ENCODE data around the gene DNAAF9.

Gene DNAAF9

GRCh38 chr20:3447321-3447720 lies 39.9 kb upstream of the DNAAF9 start:
- ChIA-PET POLR2A (no interaction called here), CTCF (no interaction called here)
- TF ChIP-seq CTCF (IDR thresholded peaks at IDR 0.05; ENCODE audit: control extremely low read depth, extremely low read depth, low read depth, missing control alignments), result no peak
- no peak for DNase-seq (ENCODE audit: extremely low spot score)

- DNase-seq (ENCODE audit: extremely low spot score), result no peak
- TF ChIP-seq CTCF (IDR thresholded peaks at IDR 0.05; ENCODE audit: control extremely low read depth, extremely low read depth, low read depth, missing control alignments), result no peak
- ChIA-PET POLR2A (no interaction called here), CTCF (no interaction called here)
Observed at GRCh38 chr20:3446779-3447178, 39.3 kb upstream of the DNAAF9 start.

GRCh38 chr20:3436864-3437574 lies 29.6 kb upstream of the DNAAF9 start:
- no peak for DNase-seq (ENCODE audit: extremely low spot score)
- ChIA-PET POLR2A (no interaction called here), CTCF (no interaction called here)
- TF ChIP-seq CTCF (IDR thresholded peaks at IDR 0.05; ENCODE audit: control extremely low read depth, extremely low read depth, low read depth, missing control alignments), result no peak

- ChIA-PET CTCF (no interaction called here), POLR2A (no interaction called here)
- TF ChIP-seq CTCF (IDR thresholded peaks at IDR 0.05; ENCODE audit: control extremely low read depth, extremely low read depth, low read depth, missing control alignments), result no peak
- DNase-seq (ENCODE audit: extremely low spot score), result no peak
Observed at GRCh38 chr20:3434232-3434631, 26.8 kb upstream of the DNAAF9 start.

- POLR2A ChIA-PET, result no interaction called here
- no peak for DNase-seq (ENCODE audit: extremely low spot score)
- CTCF ChIA-PET, result interaction anchor here (1.1 kb wide), 1 partner anchor 14 kb away, joined by 3 read pairs; no protein-coding TSS in a partner anchor
- no peak for TF ChIP-seq CTCF (IDR thresholded peaks at IDR 0.05; ENCODE audit: control extremely low read depth, extremely low read depth, low read depth, missing control alignments)
Observed at GRCh38 chr20:3433744-3434143, 26.3 kb upstream of the DNAAF9 start.

- POLR2A ChIA-PET, result no interaction called here
- DNase-seq (ENCODE audit: extremely low spot score), result no peak
- TF ChIP-seq CTCF (IDR thresholded peaks at IDR 0.05; ENCODE audit: control extremely low read depth, extremely low read depth, low read depth, missing control alignments), result no peak
- CTCF ChIA-PET, result interaction anchor here (1.1 kb wide), 1 partner anchor 13 kb away, joined by 3 read pairs; no protein-coding TSS in a partner anchor
Observed at GRCh38 chr20:3432844-3433243, 25.4 kb upstream of the DNAAF9 start.

Data from GM10248 (cell line).